ENCODE data around the gene ORC2. TPM values are rescaled to one million over a fixed set of nuclear protein-coding genes. Genes with fewer than 3 reads are reported as not detected.

ORC2 gene
- total RNA-seq, 3 donors from 2014 or later, result 29.6 to 51.1 (median 32.2) TPM

DNA sequence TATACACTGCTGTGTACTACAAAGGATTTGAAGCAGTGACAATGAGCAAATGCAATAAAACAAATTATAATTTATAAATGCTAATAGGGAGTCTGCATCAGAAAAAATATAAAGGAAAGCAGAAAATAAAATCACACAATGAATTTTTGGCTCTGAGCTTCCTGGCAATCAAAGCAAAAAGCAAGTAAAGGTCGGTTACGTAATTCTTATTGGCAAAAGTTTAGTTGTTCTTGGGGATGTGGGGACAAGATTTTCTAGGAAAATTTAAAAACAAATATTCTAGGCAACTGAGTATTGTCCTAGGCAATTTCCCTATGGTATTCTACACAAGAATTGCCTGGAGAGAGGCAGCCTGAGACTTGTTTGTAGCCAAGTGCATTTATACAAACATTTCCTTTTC lies 1.8 kb downstream of the ORC2 start:
- H3K36me3 ChIP-seq (ENCODE audit: low read depth), result no peaks in the 10 kb centered on the region
- ATAC-seq, result no peak
- no peak overlapping the region for H3K4me3 ChIP-seq
- H3K4me1 ChIP-seq (ENCODE audit: low read depth), result peaks cover 18% of the 10 kb centered on the region
- H3K9me3 ChIP-seq, result no peaks in the 10 kb centered on the region
- intact Hi-C loops (cut with DNase I, micrococcal nuclease), result loop anchor here in 1 of 2 donors (5.0 kb wide), 1 partner anchor 106 kb away; no protein-coding TSS in a partner anchor
- TF ChIP-seq, protein P1, sequence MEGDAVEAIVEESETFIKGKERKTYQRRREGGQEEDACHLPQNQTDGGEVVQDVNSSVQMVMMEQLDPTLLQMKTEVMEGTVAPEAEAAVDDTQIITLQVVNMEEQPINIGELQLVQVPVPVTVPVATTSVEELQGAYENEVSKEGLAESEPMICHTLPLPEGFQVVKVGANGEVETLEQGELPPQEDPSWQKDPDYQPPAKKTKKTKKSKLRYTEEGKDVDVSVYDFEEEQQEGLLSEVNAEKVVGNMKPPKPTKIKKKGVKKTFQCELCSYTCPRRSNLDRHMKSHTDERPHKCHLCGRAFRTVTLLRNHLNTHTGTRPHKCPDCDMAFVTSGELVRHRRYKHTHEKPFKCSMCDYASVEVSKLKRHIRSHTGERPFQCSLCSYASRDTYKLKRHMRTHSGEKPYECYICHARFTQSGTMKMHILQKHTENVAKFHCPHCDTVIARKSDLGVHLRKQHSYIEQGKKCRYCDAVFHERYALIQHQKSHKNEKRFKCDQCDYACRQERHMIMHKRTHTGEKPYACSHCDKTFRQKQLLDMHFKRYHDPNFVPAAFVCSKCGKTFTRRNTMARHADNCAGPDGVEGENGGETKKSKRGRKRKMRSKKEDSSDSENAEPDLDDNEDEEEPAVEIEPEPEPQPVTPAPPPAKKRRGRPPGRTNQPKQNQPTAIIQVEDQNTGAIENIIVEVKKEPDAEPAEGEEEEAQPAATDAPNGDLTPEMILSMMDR (IDR thresholded peaks at IDR 0.05), result no peak
- DNase-seq, result no peak

- ATAC-seq (no peak), DNase-seq (no peak)
- TF ChIP-seq, protein P1 (IDR thresholded peaks at IDR 0.05), result no peak
- intact Hi-C loops (cut with DNase I, micrococcal nuclease), result no loop called here
- H3K4me3 ChIP-seq, result no peak overlapping the region
- no peaks in the 10 kb centered on the region for H3K36me3 ChIP-seq (ENCODE audit: low read depth)
- no peaks in the 10 kb centered on the region for H3K9me3 ChIP-seq
- no peaks in the 10 kb centered on the region for H3K4me1 ChIP-seq (ENCODE audit: low read depth)
These were observed 13.1 kb downstream of the ORC2 start for GRCh38 chr2:200950378-200950777.

- TF ChIP-seq, protein P1 (IDR thresholded peaks at IDR 0.05), result no peak
- Histone ChIP-seq H3K9me3 (no peaks in the 10 kb centered on the region), H3K36me3 (ENCODE audit: low read depth) (no peaks in the 10 kb centered on the region), H3K4me3 (no peak overlapping the region), H3K4me1 (ENCODE audit: low read depth) (no peaks in the 10 kb centered on the region)
- ATAC-seq (no peak), DNase-seq (no peak)
- intact Hi-C loops (cut with DNase I, micrococcal nuclease), result no loop called here
These were observed 18.1 kb downstream of the ORC2 start for GRCh38 chr2:200945395-200945729.

DNA sequence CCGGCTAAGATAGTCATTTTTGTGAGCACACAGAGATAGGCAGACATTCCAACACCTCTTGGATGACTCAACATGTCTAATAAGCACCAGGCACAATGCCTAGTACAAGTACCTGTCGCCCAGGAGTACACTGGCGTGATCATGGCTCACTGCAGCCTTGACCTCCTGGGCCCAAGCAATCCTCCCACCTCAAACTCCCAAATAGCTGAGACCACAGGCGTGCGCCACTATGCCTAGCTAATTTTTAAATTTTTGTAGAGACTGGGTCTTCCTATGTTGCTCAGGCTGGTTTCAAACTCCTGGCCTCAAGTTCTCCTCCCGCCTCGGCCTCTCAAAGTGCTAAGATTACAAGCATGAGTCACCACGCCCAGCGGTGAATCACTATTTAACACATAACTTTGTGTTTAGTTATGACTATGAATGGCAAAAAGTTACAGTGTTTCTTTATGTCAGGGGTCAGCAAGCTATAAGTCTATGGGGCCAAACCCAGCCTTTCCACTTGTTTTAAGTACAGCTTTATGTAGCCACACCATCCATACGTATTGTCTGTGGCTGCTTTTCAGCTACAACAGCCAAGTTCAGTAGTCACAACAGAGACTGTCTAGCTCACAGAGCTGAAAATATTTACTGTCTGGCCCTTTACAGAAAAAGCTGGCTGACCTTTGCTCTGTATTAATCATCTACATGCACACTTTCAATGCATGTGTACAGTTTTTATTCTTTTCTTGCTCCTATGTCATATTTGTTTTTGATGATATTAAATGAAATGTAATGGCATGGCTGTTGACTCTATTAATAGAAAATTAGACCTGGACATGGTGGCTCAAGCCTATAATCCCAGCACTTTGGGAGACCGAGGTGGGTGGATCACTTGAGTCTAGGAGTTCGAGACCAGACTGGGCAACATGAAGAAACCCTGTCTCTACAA lies 18.7 kb downstream of the ORC2 start:
- no peaks in the 10 kb centered on the region for H3K36me3 ChIP-seq (ENCODE audit: low read depth)
- peak; percentile 94 for ATAC-seq
- DNase-seq, result peak in 1 of 3 donors; percentile 55

GRCh38 chr2:200943527-200944105 lies 19.8 kb downstream of the ORC2 start:
- intact Hi-C loops (cut with DNase I, micrococcal nuclease), result no loop called here
- Histone ChIP-seq H3K4me3 (no peak overlapping the region), H3K4me1 (ENCODE audit: low read depth) (no peaks in the 10 kb centered on the region), H3K36me3 (ENCODE audit: low read depth) (no peaks in the 10 kb centered on the region), H3K9me3 (no peaks in the 10 kb centered on the region)
- DNase-seq (no peak), ATAC-seq (no peak)
- TF ChIP-seq, protein P1 (IDR thresholded peaks at IDR 0.05), result no peak

More for the DNA sequence above, 18.7 kb downstream of the ORC2 start:
- H3K4me3 ChIP-seq, result no peak overlapping the region
- H3K9me3 ChIP-seq, result no peaks in the 10 kb centered on the region
- TF ChIP-seq, protein P1 (IDR thresholded peaks at IDR 0.05), result no peak
- H3K4me1 ChIP-seq (ENCODE audit: low read depth), result no peaks in the 10 kb centered on the region
- intact Hi-C loops (cut with DNase I, micrococcal nuclease), result no loop called here
